Measurements from ENCODE around the gene NACAD. TPM values are rescaled to one million over a fixed set of nuclear protein-coding genes. Genes with fewer than 3 reads are reported as not detected.
A peak's percentile ranks its signal among the peaks of the same experiment; 100 is the strongest.

Gene NACAD
- total RNA-seq, 1 donor from 2014 or later: 0.39 TPM

DNA sequence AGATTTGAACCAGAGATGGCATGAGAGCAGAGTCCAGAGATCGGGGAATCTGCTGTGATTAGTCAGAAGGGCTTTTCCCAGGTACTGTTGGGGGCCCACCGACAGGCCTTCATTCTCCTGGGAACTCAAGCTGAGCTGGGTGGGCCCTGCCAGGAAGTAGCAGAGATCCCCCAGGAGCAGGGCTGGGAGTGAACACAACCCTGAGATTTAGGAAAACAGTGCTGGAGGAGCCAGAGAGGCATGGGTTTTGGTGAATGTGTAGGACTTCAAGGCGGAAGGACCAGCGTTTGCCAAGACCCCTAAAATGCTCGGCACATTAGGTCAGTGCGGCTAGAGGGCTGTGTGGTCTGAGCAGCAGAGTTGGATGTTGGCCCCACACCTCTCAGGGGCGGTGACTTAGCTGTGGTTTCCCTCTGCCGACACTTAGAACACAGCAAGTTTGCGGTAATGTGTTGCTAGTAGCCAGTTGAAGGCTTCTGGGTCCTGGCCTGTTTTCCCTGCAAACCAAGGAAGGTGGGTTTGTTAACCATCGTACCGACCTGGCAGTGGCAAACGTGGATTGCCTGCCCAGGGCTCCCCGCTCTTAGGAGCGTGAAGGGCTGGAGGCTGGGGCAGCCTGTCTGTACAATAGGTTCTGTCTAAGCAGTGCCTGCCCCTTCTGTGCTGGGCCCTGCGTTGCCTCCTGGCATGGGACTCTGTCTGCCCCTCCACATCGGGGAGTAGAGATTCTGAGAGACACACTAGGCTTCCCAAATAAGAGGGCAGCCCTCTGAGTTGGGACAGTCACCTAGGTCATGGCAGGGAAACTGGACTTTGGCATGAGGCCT lies 14.0 kb downstream of the NACAD start:
- DNase-seq (ENCODE audit: low read depth in 2 of 2): no peak

DNA sequence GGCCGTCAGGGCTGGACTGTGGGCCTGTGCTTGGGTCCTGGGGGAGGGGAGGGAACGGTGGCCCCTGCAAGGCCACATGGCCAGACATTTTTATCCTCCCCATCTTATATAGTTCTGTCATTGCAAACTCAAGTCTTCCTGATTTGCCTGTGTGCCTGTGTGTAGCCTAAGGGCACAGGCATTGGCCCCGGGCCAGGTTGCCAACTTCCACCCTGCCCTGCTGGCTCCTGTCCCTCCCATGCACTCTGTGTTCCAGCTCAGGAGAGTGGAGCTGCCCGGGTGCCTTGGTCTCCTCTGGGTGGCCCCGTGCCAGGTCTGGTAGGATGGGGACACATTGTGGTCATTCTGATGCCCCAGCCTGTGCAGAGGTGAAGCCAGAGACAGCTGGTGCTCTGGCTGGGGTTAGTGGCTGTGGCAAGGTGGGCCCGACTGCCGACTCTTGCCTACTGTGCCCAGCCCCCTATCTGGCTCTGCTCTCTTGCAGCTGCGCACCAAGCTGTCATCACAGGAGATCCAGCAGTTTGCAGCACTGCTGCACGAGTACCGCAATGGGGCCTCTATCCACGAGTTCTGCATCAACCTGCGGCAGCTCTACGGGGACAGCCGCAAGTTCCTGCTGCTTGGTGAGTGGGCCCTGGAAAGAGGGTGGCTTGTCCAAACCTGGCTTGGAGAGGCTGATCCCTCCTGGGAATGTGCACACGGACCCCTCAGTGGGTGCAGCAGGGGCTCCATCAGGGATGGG lies 14.8 kb downstream of the NACAD start:
- DNase-seq (ENCODE audit: low read depth in 2 of 2): no peak

DNA sequence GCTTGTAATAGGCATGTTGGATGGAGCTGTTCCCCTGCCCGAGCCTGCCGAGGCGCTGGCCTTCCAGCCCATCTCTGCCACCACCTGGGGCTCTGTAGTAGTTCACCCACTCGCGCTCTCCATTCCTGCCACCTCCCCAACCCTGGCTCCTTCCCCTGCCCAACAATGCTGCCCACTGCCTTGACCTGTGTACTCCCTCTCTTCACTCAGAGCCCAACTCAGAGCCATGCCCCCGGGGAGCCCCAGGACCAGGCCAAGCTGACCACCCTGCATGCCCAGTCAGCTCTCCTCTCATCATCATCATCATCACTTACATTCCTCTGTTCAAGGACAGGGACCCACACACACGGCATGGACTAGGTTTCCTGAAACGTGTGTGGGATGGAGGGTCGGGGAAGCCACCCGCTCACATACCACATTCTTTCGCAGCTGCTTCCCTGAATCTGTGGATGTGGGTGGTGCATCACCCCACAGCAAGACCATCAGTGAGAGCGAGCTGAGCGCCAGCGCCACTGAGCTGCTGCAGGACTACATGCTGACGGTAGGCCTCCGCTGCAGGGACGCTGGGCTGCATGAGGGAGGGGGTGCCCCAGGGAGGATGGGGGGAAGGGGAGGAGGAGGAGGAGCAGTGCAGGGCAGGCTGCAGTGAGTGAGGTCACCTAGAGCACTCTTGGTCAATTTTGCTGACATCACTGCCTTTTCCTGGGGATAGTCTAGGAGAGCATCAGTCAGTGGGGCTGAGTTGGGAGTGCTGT lies 15.6 kb downstream of the NACAD start:
- no peak for DNase-seq (ENCODE audit: low read depth in 2 of 2)

DNA sequence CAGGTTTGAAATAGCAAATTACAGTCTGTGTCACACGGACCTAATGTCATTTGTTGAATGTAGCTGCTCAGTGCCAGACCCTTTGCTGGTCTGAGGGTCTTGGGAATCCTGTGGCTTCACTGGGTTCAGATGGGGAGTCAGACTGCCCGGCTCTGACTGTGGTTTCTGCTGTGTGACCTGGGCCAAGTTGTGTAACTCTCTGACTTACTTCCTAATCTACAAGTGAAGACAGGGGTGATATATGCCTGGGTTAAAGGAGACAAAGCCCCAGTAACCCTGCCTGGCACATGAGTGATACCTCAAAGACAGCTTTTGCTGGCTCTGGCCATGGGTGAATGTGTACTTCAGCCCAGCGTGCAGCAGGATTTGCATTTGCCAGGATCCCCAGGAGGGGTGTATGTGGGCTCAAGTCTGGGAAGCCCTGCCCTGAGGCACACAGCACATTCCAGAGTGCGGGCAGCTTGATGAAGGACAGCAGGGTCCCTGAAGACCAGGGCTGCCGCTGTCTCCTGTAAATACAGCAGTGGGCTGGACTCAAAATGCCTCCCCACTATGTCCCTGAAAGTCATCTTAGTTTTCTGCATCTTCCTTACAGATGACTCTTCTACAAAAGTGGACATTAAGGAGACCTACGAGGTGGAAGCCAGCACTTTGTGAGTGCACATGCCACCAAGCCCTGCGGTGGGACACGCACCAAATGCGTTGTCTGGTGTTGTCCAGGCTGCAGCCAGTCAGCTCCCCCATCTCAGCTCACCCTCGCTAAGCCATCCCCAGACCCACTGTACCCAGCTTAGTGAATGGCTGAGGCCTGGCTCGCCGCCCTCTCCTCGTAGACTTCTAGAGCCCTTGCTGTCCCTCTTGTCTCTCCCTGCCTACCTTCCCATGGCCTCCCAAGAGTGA lies 16.4 kb downstream of the NACAD start:
- no peak for DNase-seq (ENCODE audit: low read depth in 2 of 2)

DNA sequence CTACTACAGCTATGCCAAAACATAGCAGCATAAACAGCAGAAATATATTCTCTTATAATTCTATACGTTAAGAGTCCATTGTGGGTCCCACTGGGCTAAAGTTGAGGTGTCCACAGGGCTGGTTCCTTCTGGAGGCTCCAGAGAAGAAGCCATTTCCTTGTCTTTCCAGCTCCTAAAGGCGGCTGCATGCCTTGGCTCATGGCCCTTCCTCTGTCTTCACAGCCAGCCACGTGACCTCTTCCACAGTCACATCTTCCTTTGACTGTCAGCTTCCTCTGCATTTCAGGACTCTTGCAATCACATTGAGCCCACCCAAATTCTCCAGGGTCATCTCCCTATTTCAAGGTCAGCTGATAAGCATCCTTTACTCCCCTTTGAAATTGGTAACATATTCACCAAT lies 17.2 kb downstream of the NACAD start:
- no peak for DNase-seq (ENCODE audit: low read depth in 2 of 2)

DNA sequence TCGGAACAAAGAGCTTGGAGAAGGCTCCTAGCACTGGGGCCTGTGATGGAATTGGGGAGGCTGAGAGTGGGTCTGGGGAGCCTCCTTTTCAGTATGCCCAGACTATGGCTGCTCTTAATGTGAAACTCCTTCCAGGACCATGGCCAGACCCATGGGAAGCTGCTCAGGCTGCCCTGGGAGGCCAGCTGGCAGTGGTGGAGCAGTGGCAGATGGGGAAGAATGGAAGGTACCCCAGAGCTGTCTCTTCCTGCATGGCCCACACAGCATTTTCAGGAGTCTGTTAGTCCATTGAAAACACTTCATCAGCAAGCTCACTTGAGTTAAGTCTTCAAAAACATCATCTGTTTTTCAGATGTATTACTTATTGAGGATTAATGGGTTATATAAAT lies 18.5 kb downstream of the NACAD start:
- DNase-seq (ENCODE audit: low read depth in 2 of 2): no peak

DNA sequence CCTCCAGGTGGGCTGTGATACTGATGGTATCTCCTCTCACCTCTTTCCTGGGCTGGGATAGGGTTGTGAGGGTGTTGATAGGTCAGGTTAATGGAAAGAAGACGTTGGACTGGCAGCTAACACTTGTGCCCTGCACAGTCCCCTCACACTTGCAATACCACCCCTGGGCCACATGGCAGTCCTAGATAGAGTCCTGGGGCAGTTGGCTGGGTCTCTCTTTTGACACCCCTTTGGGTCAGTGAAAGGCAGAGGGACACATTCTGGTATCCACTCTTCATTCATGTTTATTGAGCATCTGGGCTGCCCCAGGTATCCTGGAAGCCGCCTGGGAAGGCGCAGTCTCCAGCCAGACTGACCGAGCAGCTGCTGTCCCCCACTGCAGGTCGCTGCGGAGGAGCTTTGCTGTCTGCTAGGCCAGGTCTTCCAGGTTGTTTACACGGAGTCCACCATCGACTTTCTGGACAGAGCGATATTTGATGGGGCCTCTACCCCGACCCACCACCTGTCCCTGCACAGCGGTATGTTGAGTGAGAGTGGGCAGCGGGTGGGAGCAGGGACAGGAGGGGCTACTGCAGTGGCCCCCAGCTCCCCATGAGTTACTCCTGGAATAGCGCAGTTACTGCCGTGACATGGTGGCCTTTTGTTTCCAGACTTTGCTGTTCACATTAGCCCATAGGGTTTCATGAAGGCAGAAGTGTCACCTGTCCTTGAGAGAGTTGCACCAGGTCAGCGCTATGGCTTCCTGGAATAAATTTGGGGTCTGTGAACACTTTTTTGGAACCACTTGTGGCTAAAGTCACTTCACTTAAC lies 19.1 kb downstream of the NACAD start:
- no peak for DNase-seq (ENCODE audit: low read depth in 2 of 2)

DNA sequence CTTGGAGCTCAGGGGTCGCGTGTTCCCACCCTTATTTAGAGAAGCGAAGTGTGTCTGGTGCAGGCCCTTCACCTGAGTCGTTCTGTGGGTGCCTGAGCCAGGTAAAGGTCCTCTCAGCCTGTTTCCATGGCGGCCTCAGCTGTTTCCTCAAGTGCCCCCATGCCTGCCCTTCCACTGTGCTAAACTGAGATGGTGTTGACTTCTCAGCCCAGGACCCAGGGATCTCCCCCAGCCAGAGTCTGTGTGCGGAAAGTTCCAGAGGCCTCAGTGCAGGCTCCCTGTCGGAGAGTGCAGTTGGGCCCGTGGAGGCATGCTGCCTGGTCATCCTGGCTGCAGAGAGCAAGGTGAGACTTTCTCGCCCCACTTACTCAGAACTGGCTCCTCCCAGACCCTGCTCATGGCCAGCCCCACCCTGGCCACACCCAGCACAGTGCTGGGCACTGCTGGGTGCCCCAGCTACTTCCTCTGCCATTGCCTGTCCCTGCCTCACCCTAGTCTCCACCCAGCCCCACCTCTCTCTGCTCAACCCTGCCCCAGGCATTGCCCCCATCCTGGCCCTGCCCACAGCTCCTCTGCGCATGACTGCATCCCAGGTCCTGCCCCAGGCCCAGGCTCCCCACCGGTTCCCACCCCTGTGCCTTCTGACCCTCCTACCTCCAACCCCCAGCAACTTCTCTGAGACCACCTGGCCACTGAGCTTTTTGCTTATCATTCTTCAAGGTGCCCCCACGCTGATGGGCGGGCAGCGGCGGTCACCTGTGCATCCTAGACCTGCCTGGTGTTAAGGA lies 20.3 kb downstream of the NACAD start:
- no peak for DNase-seq (ENCODE audit: low read depth in 2 of 2)

DNA sequence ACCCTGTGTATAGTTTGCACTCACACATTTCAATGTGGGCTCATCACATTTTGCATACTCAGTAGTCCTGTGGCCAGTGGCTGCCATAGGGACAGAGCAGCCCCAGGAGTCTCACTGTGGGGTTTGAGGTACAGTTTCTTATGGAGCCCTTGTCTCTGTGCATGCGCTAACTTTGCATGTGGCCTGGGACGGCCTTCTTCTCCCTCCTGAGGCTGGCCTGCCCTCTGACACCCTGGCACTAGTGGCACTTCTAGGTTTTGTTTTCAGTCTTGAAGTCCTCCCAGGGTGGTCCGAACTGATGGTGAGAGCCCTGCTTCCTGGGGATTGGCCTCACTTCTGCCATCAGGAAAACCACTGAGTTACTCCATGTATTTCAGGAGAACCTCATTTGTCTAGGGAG lies 21.2 kb downstream of the NACAD start:
- DNase-seq (ENCODE audit: low read depth in 2 of 2): no peak

DNA sequence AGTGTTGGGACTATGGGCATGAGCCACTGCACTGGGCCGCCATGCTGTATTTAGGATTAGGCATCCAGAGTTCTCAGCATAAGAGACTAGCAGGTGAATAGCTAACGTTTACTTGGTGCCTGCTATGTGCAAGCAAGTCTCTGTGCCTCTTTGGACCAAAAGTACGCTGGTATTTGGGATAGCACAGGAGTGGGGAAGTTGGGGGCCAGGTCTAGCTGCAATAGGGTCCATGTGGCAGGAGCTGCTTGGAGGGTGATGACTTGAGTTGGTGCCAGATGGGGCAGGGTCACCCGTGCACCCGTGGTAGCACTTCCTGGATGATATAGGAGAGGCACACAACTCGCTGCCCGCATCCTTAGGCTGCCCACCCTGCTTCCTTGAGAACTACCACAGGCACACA lies 22.4 kb downstream of the NACAD start:
- no peak for DNase-seq (ENCODE audit: low read depth in 2 of 2)

DNA sequence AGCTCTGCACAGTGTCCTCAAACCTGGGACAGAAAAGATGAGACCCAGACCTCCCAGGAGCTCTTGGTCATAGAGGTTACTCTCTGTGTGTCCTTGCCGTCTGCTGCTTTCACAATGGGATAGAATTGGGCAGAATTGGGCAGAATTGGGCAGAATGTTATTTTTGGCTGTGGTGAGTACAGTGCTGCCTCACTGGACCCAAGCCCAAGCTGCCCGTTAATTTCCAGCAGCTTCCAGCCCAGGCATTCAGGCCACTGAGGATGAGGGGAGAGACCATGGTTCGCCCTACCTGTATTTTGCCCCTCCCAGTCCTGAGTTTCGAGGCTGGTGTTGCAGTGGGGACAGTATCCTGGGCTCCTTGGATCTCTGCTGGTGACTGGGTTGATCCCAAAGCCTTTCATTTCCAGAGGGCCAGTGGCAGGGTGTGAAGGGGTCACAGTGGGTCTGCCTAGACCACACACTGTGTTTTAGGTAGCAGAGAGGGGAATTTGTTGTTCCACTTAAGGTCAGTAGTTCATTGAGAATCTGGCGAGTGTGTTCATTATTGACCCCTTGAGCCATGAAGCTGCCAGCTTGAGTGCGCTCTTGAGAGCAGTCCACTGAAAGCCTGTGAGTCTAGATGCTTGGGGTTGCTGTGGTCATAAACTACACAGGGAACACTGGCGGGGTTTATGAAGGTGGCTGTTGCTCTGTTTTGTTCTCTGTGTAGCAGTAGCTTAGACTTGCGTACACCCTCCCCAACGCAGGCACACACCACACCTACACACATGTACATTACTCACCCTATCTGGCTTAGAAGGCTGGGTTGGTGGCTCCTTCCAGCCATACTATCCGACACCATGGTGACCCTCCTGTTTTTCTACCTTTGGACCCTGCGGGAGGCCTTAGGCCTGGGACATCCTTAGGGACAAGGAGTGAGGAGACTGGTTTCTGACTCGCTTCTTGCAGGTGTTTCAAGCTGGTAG lies 23.5 kb downstream of the NACAD start:
- DNase-seq (ENCODE audit: low read depth in 2 of 2): no peak

DNA sequence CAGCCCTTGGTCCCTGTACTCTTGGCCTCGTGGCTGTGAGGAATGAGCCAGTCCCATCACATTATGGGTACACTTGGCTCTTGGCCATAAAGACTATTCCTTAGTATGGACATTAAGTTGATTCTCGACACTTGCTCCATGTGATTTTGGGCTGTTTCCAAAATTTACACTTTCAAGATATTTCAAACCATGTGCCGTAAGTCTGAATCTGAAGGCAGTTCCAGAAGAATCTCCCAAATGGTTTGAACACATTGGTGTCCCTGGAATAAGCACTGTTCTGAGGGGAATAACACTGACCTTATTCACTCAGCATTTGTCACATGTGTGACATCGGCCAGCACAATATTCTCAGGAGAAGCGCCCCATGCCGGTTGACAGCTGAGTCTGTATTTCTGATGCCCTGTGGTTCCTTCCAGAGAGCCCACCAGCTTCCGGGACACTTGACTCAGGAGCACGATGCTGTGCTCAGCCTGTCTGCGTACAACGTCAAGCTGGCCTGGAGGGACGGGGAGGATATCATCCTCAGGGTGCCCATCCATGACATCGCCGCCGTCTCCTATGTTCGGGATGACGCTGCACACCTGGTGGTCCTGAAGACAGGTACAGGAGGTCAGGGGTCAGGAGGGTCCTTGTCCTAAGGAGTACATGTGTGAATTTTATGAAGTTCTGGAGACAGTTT lies 24.6 kb downstream of the NACAD start:
- no peak for DNase-seq (ENCODE audit: low read depth in 2 of 2)

DNA sequence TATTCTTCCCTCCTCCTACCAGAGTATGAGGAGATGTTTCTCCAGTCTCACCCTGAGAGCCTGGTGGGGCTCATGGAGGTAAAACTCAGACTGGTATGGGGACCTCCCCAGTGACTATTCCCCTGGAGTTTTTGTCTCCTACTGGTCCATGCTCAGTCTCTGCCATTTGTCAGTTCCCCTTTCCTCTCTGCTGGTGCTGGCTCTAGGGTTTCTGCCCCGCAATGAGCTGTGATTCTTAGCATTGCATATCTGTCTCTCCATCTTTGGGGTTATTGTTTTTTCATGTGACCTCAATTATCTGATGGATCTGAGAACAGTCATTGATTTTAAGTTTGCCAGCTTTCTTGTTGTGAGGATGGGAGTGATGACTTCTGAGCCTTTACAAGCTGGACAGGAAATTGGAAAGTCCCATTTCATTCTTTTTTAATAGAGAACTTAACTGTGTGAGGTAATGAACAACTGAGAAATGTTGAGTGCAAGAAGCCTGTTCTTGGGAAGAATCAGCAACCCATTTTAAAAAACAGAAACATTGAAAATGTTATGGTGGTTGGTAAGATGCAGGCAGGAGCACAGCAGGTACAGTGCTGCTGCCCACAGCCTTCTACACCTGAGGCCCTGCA lies 26.9 kb downstream of the NACAD start:
- DNase-seq (ENCODE audit: low read depth in 2 of 2): no peak

DNA sequence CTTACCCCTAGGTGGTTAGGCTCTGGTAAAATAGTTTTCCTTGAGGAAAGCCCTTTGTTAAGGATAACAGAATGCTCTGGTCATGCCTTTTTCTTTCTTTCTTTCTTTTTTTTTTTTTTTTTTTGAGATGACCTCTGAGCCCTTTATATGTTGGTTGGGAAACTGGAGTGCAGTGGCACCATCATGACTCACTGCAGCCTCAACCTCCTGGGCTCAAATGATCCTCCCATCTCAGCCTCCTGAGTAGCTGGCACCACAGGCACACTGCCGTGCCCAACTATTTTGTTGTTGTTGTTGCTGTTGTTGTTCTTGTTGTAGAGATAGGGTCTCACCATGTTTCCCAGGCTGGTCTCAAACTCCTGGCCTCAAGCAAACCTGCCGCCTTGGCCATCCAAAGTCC lies 27.4 kb downstream of the NACAD start:
- DNase-seq (ENCODE audit: low read depth in 2 of 2): no peak

DNA sequence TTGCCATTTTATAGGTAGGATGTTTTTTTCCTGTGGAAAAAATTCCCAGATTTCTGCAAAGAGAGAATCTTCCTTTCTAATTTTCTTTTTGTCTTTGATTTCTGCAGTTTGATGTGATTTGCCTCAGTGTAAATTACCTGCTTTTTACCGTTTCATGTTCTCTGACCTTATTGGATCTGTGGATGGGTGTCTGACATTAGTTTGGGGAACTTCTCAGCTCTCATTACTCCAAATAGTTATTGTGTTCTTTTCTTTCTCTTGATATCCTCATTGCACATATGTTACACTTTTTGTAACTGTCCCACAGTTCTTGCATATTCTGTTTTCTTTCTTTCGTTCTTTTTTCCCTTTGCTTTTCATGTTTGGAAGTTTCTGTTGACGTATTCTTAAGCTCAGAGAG lies 28.5 kb downstream of the NACAD start:
- DNase-seq (ENCODE audit: low read depth in 2 of 2): no peak

DNA sequence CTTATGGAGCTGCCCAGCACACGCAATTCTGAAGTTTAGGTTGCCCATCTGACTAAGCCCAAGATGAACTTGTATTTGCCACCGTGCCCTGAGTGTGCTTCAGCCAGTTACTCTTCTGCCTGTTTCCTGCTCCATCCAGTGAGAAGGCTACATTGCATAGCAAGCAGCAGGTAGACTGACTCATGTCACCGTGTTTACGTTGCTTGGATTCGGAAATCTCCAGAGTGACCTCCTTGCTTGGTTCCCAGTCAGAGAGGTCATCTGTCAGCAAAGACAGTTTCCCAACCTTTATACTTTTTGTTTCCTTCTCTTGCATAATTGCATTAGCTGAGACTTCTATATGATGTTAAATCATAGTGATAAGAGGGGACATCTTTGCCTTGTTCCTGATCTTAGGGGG lies 30.9 kb downstream of the NACAD start:
- DNase-seq (ENCODE audit: low read depth in 2 of 2): peak; percentile 17 to 23

DNA sequence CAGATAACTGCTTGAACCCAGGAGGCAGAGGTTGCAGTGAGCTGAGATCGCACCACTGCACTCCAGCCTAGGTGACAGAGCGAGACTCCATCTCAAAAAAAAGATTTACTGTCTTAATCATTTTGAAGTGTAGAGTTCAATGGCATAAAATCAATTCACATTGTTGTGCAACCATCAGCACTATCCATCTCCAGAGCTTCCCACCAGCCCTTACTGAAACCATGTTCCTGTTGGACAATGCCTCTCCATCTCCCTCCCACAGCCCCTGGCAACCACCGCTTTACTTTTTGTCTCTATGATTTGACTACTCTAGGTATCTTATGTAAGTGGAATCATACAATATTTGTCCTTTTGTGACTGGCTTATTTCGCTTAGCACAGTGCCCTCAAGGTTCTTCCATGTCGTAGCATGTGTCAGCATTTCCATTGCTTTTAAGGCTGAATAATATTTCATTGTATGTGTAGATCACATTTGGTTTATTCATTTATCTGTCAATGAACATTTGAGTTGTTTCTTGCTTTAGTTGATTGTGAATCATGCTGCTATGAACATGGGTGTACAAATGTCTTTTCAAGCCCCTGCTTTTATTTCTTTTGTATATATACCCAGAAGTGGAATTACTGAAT lies 33.1 kb downstream of the NACAD start:
- DNase-seq (ENCODE audit: low read depth in 2 of 2): no peak

Data from dermis microvascular lymphatic vessel endothelial cell (primary cell).